DMS79 treated with DMSO at 0.1 percent for 48 hours (cell line): ENCODE measurements around the gene KRTAP10-9.
"Not testable (repeated sequence)": the region's sequence is repeated elsewhere in the genome, so short reads cannot be mapped to it uniquely, and the experiment has no call there.

Source experiments
- DNase-seq: peaks from one replicate; lab custom pipeline; 2025; lab: John Stamatoyannopoulos, UW

KRTAP10-9 gene

DNA sequence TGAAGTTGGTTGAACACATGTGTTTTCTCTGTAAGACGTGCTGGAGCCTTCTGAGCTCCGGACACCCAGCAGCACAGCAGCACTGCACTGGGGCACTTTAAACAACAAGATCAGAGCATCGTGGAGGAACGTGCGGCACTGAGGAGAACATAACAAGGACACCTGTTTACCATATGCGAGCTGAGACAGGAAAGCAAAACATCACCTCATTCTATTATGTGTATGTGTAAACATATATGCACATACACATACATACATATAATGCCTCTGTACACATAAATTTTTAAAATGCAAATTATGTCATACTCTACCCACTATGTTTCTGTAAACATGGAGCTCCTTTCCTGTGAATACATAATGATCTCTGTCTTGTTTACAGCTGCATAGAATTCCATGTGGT is 31.4 kb upstream of the KRTAP10-9 start:
- no peak for DNase-seq

GRCh38 chr21:44596068-44596725 is 30.7 kb upstream of the KRTAP10-9 start:
- DNase-seq = no peak

- no peak for DNase-seq
Measured at GRCh38 chr21:44598061-44598460, 28.8 kb upstream of the KRTAP10-9 start.

DNA sequence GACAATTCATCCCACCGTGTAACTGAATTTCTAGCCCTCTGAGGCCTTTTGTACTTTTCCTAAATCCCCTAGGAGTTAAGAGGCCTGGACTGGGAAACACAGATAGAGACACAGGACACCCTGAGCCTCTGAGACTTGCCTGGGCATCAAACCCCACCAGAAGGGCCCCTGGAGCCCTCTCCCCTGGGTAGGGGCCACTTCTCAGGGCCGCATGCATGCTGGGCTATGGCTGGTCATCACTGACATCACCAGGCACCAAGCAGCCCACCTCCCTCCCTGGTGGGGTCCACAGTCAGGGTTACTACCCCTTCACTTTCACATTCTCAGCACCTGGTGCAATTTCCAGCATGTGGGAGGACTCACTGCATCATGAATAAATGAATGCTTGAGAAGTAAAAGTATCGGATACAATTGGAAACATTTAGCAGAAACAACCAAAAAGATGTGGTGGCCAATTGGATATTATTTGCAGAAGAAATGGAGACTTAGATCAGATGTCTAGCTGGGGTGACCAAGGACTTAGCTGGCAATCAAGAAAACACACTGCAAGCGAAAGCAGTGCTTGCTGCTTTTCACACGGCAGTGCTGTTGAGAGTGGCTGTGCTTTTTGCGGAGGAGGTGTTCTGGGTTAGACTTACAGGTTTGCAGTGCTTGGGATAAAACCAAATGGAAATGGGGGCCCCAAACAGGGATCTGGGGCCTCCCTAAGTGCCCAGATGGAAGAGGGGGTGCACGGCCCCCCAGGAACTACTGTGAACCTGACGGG is 27.4 kb upstream of the KRTAP10-9 start:
- no peak for DNase-seq

- not testable (repeated sequence) for DNase-seq
Measured at GRCh38 chr21:44600118-44600978, 26.5 kb upstream of the KRTAP10-9 start, which contains the start of gene KRTAP10-7. TSS of gene KRTAP10-7 (plus strand) at chr21:44600597. CDS start at chr21:44600622, 25 bp downstream.

- DNase-seq = not testable (repeated sequence)
Measured at GRCh38 chr21:44601091-44601490, 25.8 kb upstream of the KRTAP10-9 start.

GRCh38 chr21:44601596-44602462 is 25.1 kb upstream of the KRTAP10-9 start:
- DNase-seq = no peak

DNA sequence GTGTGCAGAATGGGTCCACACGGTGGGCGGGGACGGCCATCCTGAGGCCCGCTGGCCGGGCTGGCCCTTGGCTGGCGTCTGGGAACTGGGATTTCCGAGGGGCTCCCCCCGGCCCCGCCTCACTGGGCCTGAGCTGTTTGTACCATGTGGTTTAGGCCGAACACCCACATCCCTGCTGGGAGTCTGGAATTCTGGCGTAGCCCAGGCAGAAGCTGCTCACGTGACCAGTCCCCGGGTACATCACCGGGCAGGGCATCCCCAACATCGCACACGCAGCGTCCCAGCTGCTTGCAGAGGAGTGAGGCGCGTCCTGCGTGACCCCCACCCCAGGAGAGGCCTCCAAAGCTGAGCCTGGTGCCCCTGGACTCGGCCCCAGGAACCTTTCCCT is 24.4 kb upstream of the KRTAP10-9 start:
- no peak for DNase-seq

DNA sequence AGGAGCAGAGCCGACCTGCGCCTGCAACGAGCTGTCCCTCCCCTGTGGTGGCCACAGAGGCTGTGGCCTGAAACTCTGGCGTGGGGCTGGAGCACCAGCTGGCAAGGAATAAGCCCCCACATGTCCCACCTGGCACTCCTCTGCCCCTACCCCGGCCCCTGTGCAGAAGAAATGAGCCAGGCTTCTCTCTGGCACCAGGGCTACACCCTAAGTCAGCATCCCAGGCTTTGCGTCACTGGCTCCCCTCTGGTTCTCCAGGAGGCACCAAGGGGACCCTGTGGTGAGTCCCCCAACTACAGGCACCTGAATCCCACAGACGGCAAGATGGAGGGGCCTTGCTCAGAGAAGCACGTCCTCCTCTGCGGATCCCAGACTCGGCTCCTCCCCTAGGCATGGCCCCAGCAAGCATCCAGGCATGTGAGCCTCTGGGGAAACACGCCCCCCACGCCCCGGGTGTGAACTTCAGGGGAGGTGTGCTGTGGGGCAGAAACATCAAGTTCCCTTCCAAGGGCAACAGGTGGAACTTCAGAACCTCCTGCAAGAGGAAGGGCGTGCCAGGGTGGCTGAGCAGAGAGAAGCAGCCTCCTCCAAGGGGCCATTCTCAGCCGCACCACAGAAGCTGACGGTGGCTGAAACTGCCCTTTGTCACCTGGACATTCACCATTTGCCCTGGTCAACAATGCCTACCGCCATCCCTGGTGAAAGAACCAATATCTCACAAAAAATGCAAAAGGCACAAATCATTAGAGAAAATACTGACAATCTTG is 23.6 kb upstream of the KRTAP10-9 start:
- no peak for DNase-seq

GRCh38 chr21:44603911-44604310 is 23.0 kb upstream of the KRTAP10-9 start:
- no peak for DNase-seq

GRCh38 chr21:44606495-44606894 is 20.4 kb upstream of the KRTAP10-9 start:
- DNase-seq = no peak

DNA sequence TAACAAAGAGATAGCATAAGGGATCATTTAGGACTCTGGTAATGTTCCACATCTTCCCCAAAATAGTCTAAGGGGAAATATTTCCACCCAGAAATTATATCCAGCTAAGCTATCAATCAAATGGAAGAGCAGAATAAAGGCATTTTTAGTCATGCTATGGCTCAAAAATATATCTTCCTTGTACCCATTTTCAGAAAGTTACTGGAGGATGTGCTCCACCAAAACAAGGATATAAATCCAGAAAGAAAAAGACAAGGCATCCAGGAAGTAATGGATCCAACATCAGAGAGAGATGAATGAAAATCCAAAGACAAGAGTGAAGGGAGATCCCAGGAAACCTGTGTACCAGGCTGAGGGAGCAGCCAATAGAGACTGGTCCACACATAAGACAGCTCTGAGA is 17.7 kb upstream of the KRTAP10-9 start:
- DNase-seq = no peak

- not testable (repeated sequence) for DNase-seq
Measured at GRCh38 chr21:44610157-44610843, 16.6 kb upstream of the KRTAP10-9 start.

DNA sequence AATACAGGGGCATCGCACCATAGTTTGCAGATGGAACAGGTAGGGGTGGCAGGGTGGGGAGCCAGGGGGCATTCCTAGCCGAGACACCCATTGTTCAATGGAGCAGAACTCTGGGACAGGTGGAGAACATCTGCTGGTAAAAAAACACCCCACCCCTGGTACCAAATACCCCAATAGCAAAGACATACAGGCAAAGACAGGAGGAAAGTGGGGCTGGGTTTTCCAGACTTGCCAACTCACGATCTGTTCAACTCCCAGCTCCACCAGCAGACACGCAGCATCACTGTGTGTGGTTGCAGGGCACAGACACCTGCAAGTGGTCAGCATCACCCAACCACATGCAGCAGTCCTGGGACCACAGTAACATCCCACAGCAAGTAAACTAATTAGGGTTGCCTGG is 15.3 kb upstream of the KRTAP10-9 start:
- DNase-seq = no peak

DNA sequence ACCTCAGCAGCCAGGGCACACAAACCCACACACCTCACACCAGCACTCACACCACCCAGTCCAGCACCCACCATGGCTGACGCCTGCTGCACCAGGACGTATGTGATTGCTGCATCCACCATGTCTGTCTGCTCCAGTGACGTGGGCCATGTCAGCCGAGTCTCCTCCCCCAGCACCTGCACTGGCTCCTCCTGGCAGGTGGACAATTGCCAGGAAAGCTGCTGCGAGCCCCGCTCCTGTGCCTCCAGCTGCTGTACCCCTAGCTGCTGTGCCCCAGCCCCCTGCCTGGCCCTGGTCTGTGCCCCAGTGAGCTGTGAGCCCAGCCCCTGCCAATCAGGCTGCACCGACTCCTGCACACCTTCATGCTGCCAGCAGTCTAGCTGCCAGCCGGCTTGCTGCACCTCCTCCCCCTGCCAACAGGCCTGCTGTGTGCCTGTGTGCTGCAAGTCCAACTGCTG is 14.8 kb upstream of the KRTAP10-9 start, which contains the start of gene KRTAP10-8:
Gene KRTAP10-8, plus strand, starts transcription at position 51 of the 458 bp plus-strand sequence. Its CDS starts 22 bp downstream, at position 73.
- no peak for DNase-seq

DNA sequence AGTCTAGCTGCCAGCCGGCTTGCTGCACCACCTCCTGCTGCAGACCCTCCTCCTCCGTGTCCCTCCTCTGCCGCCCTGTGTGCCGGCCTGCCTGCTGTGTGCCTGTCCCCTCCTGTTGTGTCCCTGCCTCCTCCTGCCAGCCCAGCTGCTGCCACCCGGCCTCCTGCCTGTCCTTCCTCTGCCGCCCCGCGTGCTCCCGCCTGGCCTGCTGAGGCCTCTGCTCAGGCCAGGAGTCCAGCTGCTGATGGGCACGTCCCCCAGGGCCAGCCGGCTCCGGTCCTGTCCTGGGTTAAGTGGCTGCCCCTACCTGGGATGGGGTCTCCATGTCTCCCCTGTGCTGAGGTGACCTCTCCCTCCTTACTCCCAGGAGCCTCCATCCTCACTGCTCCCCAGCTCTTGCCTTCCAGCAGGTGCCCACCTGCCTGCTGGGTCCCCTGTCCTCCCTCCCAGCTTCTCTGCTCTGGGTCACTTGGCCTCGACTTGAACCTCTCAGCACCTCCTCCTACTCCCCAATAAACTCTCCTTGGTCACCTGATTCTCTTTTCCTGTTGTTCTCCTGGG is 14.1 kb upstream of the KRTAP10-9 start:
- no peak for DNase-seq

- no peak for DNase-seq
Measured at GRCh38 chr21:44613386-44614155, 13.3 kb upstream of the KRTAP10-9 start.

GRCh38 chr21:44614161-44614631 is 12.7 kb upstream of the KRTAP10-9 start:
- no peak for DNase-seq

DNA sequence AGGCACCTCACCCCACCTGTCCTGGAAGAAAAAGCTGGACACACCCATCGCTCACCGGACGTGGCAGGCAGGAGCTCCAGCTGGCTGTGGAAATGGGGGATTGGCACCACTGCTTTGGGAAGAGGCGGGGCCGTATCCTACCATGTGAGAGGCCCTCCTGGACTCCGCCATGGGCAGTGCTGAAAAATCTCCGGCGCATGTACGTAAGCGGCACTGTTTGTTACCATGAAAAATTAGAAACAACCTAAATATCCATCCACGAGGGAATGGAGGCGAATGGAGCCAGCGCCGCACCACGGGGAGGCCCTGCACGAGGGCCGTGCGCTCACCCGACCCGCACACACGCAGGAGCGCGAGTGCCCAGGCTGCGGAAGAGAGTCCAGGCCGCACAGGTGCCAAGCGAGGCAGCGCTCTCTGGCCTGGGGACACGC is 11.9 kb upstream of the KRTAP10-9 start:
- no peak for DNase-seq
